ENCODE data around the gene ZNF236.

ZNF236 gene

DNA sequence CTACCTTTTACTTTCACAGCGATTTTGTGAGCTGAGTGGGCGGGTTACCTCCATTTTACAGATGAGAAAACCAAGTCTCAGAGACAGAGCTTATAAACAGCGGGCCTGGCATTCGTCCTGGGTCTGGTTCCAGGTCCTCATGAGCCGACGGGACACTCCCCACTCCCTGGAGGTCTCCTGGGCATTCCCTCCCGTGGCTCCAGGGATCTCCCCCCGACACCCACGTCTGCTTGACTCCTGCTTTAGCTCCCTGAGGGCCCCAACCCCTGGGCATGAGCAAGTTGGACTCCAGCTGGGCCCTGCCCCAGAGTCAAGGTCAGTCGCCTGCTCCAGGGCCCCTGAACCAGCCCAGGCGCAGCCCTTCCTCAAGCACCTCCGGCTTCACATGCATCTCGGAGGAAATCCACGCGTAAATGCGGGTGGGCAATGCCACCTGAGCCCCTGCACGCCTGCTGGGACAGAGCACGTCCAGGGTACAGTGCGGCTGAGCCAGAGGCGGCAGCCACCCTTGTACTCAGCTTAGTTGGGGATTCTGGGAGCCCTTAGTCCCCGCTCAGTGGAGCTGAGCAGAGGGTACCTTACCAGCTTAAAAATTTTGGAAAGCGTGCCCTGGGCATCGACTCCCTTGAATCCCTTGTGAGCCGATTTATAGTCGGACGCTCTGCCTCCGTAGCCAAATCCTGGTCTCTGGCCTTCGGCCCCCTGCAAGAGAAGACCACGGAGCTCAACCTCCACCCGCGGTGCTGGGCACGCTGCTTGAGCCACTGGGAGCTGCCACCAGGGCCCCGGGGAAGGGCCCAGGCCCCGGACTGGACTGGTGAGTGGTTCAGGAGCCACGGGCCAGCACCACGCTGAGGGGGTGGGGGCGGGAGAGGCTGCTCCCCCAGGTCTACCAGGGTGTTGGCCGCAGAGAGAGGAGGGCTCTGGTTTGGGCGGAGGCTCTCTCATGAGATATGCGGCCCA lies 162.1 kb downstream of the ZNF236 start:
- no peak overlapping the region for H3K4me3 ChIP-seq (ENCODE audit: low read depth in 1 of 2, low read length in 1 of 2)
- peaks cover 0 to 5% of the 10 kb centered on the region in 2 experiments for H3K4me1 ChIP-seq (ENCODE audit: control insufficient read depth in 1 of 2, insufficient read depth in 1 of 2, low read depth in 1 of 2, low read length in 1 of 2)
- no peaks in the 10 kb centered on the region for H3K36me3 ChIP-seq
- no peaks in the 10 kb centered on the region for H3K9me3 ChIP-seq
- TF ChIP-seq, protein P1, sequence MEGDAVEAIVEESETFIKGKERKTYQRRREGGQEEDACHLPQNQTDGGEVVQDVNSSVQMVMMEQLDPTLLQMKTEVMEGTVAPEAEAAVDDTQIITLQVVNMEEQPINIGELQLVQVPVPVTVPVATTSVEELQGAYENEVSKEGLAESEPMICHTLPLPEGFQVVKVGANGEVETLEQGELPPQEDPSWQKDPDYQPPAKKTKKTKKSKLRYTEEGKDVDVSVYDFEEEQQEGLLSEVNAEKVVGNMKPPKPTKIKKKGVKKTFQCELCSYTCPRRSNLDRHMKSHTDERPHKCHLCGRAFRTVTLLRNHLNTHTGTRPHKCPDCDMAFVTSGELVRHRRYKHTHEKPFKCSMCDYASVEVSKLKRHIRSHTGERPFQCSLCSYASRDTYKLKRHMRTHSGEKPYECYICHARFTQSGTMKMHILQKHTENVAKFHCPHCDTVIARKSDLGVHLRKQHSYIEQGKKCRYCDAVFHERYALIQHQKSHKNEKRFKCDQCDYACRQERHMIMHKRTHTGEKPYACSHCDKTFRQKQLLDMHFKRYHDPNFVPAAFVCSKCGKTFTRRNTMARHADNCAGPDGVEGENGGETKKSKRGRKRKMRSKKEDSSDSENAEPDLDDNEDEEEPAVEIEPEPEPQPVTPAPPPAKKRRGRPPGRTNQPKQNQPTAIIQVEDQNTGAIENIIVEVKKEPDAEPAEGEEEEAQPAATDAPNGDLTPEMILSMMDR (IDR thresholded peaks at IDR 0.05): no peak
- H3K27me3 ChIP-seq: no peaks in the 10 kb centered on the region
- no peak overlapping the region for H3K27ac ChIP-seq

DNA sequence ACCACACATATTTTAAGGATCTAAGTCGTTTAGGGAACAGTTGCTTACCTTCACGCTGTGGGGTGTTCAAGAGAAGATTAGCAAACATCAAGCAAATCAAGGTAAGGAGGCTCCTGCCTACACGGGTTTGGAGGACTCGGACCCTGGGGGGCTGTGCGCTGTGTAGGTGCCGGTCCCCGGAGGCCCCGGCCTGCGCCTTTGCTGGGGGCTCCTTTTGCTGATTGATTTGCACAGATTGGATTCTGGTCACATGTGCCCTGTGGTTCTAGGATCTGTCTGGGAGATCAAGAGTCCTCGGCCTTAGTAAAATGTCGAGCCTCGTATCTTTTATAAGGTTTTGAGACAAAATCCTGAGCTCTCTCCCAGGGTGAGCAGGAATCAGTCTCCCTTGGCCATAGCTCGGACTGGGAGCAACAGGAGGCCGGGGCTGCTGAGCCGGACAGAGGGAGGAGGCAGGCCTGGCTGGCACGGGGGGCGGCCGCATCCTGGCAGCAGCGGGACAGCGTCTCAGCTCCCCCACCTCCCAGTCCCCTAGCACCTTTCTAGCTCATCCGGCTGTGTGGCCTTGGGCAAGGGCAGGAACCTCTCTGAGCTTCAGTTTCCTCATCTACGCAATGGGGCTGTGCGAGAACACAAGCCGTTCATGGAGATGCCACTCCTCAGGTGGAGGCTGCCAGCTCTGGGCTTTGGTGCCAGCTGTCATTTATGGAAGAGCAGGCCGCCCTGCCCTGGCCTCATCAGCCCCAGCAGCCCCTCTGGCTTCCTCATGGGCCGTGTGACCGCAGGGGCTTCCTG lies 163.0 kb downstream of the ZNF236 start:
- no peak overlapping the region for H3K27ac ChIP-seq
- no peaks in the 10 kb centered on the region for H3K9me3 ChIP-seq
- H3K27me3 ChIP-seq: no peaks in the 10 kb centered on the region
- H3K4me3 ChIP-seq (ENCODE audit: low read depth in 1 of 2, low read length in 1 of 2): no peak overlapping the region
- H3K36me3 ChIP-seq: no peaks in the 10 kb centered on the region
- TF ChIP-seq, protein P1 (IDR thresholded peaks at IDR 0.05): no peak
- peaks cover 0 to 5% of the 10 kb centered on the region in 2 experiments for H3K4me1 ChIP-seq (ENCODE audit: control insufficient read depth in 1 of 2, insufficient read depth in 1 of 2, low read depth in 1 of 2, low read length in 1 of 2)

GRCh38 chr18:76985951-76986236 lies 163.5 kb downstream of the ZNF236 start:
- no peak overlapping the region for H3K27ac ChIP-seq
- H3K9me3 ChIP-seq: no peaks in the 10 kb centered on the region
- H3K27me3 ChIP-seq: no peaks in the 10 kb centered on the region
- H3K4me1 ChIP-seq (ENCODE audit: control insufficient read depth in 1 of 2, insufficient read depth in 1 of 2, low read depth in 1 of 2, low read length in 1 of 2): peaks cover 0 to 5% of the 10 kb centered on the region in 2 experiments
- TF ChIP-seq, protein P1 (IDR thresholded peaks at IDR 0.05): no peak
- no peak overlapping the region for H3K4me3 ChIP-seq (ENCODE audit: low read depth in 1 of 2, low read length in 1 of 2)
- H3K36me3 ChIP-seq: no peaks in the 10 kb centered on the region

DNA sequence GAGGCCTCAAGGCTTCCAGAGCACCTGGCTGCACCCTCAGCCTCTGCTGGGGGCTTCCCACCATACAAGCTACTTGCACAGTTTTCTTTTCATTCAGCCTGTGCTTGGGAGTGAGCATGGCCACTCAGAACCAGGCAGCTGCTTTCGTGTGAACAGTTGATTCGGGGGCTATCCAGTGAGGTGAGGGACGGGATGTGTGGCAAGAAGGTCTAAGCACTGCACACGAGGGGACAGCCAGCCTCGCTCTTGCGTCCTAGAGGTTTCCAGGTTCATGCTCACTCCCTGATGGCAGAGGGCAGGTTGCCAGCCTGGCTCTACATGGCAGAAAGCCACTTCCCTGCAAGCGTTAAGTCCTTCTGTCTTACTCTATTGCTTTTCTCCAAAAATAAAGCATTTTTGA lies 164.0 kb downstream of the ZNF236 start:
- no peaks in the 10 kb centered on the region for H3K36me3 ChIP-seq
- TF ChIP-seq, protein P1 (IDR thresholded peaks at IDR 0.05): no peak

GRCh38 chr18:76988031-76988826 lies 165.9 kb downstream of the ZNF236 start:
- Histone ChIP-seq H3K27ac (no peak overlapping the region), H3K4me1 (ENCODE audit: control insufficient read depth in 1 of 2, insufficient read depth in 1 of 2, low read depth in 1 of 2, low read length in 1 of 2) (peaks cover 0 to 1% of the 10 kb centered on the region in 2 experiments), H3K36me3 (no peaks in the 10 kb centered on the region), H3K4me3 (ENCODE audit: low read depth in 1 of 2, low read length in 1 of 2) (no peak overlapping the region), H3K9me3 (no peaks in the 10 kb centered on the region), H3K27me3 (no peaks in the 10 kb centered on the region)
- TF ChIP-seq, protein P1 (IDR thresholded peaks at IDR 0.05): no peak

More for the DNA sequence above, 164.0 kb downstream of the ZNF236 start:
- Histone ChIP-seq H3K9me3 (no peaks in the 10 kb centered on the region), H3K4me1 (ENCODE audit: control insufficient read depth in 1 of 2, insufficient read depth in 1 of 2, low read depth in 1 of 2, low read length in 1 of 2) (peaks cover 0 to 5% of the 10 kb centered on the region in 2 experiments), H3K4me3 (ENCODE audit: low read depth in 1 of 2, low read length in 1 of 2) (no peak overlapping the region), H3K27ac (no peak overlapping the region), H3K27me3 (no peaks in the 10 kb centered on the region)

All from neutrophil (primary cell).